ENCODE measurements around the gene PLXDC2.

The PLXDC2 gene

GRCh38 chr10:19952224-19953010, 136.2 kb downstream of the PLXDC2 start:
- Histone ChIP-seq H4K20me1 (ENCODE audit: insufficient read depth, low read length) (no peaks in the 10 kb centered on the region), H3K4me3 (ENCODE audit: low read depth, low read length, poor library complexity, severe bottlenecking) (no peak overlapping the region), H2AFZ (ENCODE audit: low read length) (no peak overlapping the region), H3F3A (ENCODE audit: insufficient read depth, low read length) (no peaks in the 10 kb centered on the region), H3K79me2 (ENCODE audit: insufficient read depth, low read length) (no peaks in the 10 kb centered on the region), H3K4me1 (ENCODE audit: insufficient read depth, low read length, severe bottlenecking) (no peaks in the 10 kb centered on the region), H3K9me2 (ENCODE audit: low read depth, low read length) (no peaks in the 10 kb centered on the region), H3K27ac (ENCODE audit: low read depth, low read length, poor library complexity, severe bottlenecking) (no peak overlapping the region), H3K4me2 (ENCODE audit: low read length) (no peak overlapping the region), H3K27me3 (ENCODE audit: insufficient read depth, low read length) (no peaks in the 10 kb centered on the region), H3K9ac (ENCODE audit: low read length) (no peak overlapping the region), H3K36me3 (ENCODE audit: insufficient read depth, low read length) (no peaks in the 10 kb centered on the region), H3K9me3 (ENCODE audit: low read length) (no peaks in the 10 kb centered on the region)
- TF ChIP-seq CTCF (IDR thresholded peaks at IDR 0.05; ENCODE audit: low read length): no peak
- no peak for TF ChIP-seq EZH2 (IDR thresholded peaks at IDR 0.05; ENCODE audit: borderline replicate concordance, low read length)

GRCh38 chr10:19954601-19955000, 138.4 kb downstream of the PLXDC2 start:
- H4K20me1 ChIP-seq (ENCODE audit: insufficient read depth, low read length): no peaks in the 10 kb centered on the region
- no peaks in the 10 kb centered on the region for H3F3A ChIP-seq (ENCODE audit: insufficient read depth, low read length)
- no peaks in the 10 kb centered on the region for H3K27me3 ChIP-seq (ENCODE audit: insufficient read depth, low read length)
- no peak overlapping the region for H3K4me2 ChIP-seq (ENCODE audit: low read length)
- H3K36me3 ChIP-seq (ENCODE audit: insufficient read depth, low read length): no peaks in the 10 kb centered on the region
- H3K27ac ChIP-seq (ENCODE audit: low read depth, low read length, poor library complexity, severe bottlenecking): no peak overlapping the region
- no peak overlapping the region for H2AFZ ChIP-seq (ENCODE audit: low read length)
- no peaks in the 10 kb centered on the region for H3K4me1 ChIP-seq (ENCODE audit: insufficient read depth, low read length, severe bottlenecking)
- no peaks in the 10 kb centered on the region for H3K9me2 ChIP-seq (ENCODE audit: low read depth, low read length)
- H3K9me3 ChIP-seq (ENCODE audit: low read length): no peaks in the 10 kb centered on the region
- TF ChIP-seq CTCF (IDR thresholded peaks at IDR 0.05; ENCODE audit: low read length) (no peak), EZH2 (IDR thresholded peaks at IDR 0.05; ENCODE audit: borderline replicate concordance, low read length) (no peak)
- no peak overlapping the region for H3K4me3 ChIP-seq (ENCODE audit: low read depth, low read length, poor library complexity, severe bottlenecking)
- H3K79me2 ChIP-seq (ENCODE audit: insufficient read depth, low read length): no peaks in the 10 kb centered on the region
- no peak overlapping the region for H3K9ac ChIP-seq (ENCODE audit: low read length)

GRCh38 chr10:19956516-19957032, 140.3 kb downstream of the PLXDC2 start:
- no peaks in the 10 kb centered on the region for H3K36me3 ChIP-seq (ENCODE audit: insufficient read depth, low read length)
- H3K9me2 ChIP-seq (ENCODE audit: low read depth, low read length): no peaks in the 10 kb centered on the region
- no peak overlapping the region for H3K9ac ChIP-seq (ENCODE audit: low read length)
- no peaks in the 10 kb centered on the region for H3K9me3 ChIP-seq (ENCODE audit: low read length)
- H3K4me1 ChIP-seq (ENCODE audit: insufficient read depth, low read length, severe bottlenecking): no peaks in the 10 kb centered on the region
- H4K20me1 ChIP-seq (ENCODE audit: insufficient read depth, low read length): no peaks in the 10 kb centered on the region
- H3F3A ChIP-seq (ENCODE audit: insufficient read depth, low read length): no peaks in the 10 kb centered on the region
- no peak overlapping the region for H3K4me3 ChIP-seq (ENCODE audit: low read depth, low read length, poor library complexity, severe bottlenecking)
- no peaks in the 10 kb centered on the region for H3K79me2 ChIP-seq (ENCODE audit: insufficient read depth, low read length)
- no peaks in the 10 kb centered on the region for H3K27me3 ChIP-seq (ENCODE audit: insufficient read depth, low read length)
- no peak overlapping the region for H3K4me2 ChIP-seq (ENCODE audit: low read length)
- no peak for TF ChIP-seq CTCF (IDR thresholded peaks at IDR 0.05; ENCODE audit: low read length)
- TF ChIP-seq EZH2 (IDR thresholded peaks at IDR 0.05; ENCODE audit: borderline replicate concordance, low read length): no peak
- H2AFZ ChIP-seq (ENCODE audit: low read length): no peak overlapping the region
- no peak overlapping the region for H3K27ac ChIP-seq (ENCODE audit: low read depth, low read length, poor library complexity, severe bottlenecking)
